Measurements from ENCODE around the gene OPN1SW.

Gene OPN1SW

GRCh38 chr7:128757203-128757602, 18.4 kb downstream of the OPN1SW start:
- no peak for DNase-seq

- DNase-seq = no peak
Observed at GRCh38 chr7:128755819-128756476, 19.6 kb downstream of the OPN1SW start.

- no peak for DNase-seq
Observed at GRCh38 chr7:128755075-128755818, 20.3 kb downstream of the OPN1SW start.

GRCh38 chr7:128752251-128752650, 23.3 kb downstream of the OPN1SW start:
- no peak for DNase-seq

GRCh38 chr7:128747327-128748079, 28.1 kb downstream of the OPN1SW start:
- no peak for DNase-seq

GRCh38 chr7:128745706-128746105, 29.9 kb downstream of the OPN1SW start:
- no peak for DNase-seq

- DNase-seq = no peak
Observed at GRCh38 chr7:128744366-128744905, 31.2 kb downstream of the OPN1SW start.

- DNase-seq = no peak
Observed at GRCh38 chr7:128743112-128743772, 32.4 kb downstream of the OPN1SW start.

- no peak for DNase-seq
Observed at GRCh38 chr7:128742206-128742605, 33.4 kb downstream of the OPN1SW start.

GRCh38 chr7:128741491-128741890, 34.1 kb downstream of the OPN1SW start:
- DNase-seq = no peak

GRCh38 chr7:128740996-128741395, 34.6 kb downstream of the OPN1SW start:
- no peak for DNase-seq

GRCh38 chr7:128739990-128740682, 35.5 kb downstream of the OPN1SW start:
- DNase-seq = no peak

GRCh38 chr7:128739048-128739962, 36.3 kb downstream of the OPN1SW start, which contains the start of gene CALU:
Gene CALU (plus strand): TSS chr7:128739359. CDS start chr7:128748584, 9,225 bp downstream.
- peak; percentile 95 for DNase-seq

GRCh38 chr7:128738570-128739047, 37.0 kb downstream of the OPN1SW start:
- DNase-seq = no peak

GRCh38 chr7:128737867-128738385, 37.7 kb downstream of the OPN1SW start:
- no peak for DNase-seq

GRCh38 chr7:128737441-128737840, 38.2 kb downstream of the OPN1SW start:
- DNase-seq = no peak

GRCh38 chr7:128735436-128735835, 40.2 kb downstream of the OPN1SW start:
- no peak for DNase-seq

GRCh38 chr7:128734890-128735289, 40.7 kb downstream of the OPN1SW start:
- DNase-seq = no peak

GRCh38 chr7:128733278-128733645, 42.3 kb downstream of the OPN1SW start:
- DNase-seq = no peak

GRCh38 chr7:128732521-128733277, 42.9 kb downstream of the OPN1SW start:
- no peak for DNase-seq

Measured in stimulated activated CD4-positive, alpha-beta T cell treated with anti-CD3 and anti-CD28 coated beads, Interleukin-4, amount 100 ng/mL, for 24 hours (primary cell).